Activated T-cell treated with anti-CD3 and anti-CD28 coated beads, Interleukin-2, amount 50 U/mL, for 4 hours (primary cell): Measurements from ENCODE around the gene ZAR1L. TPM values are rescaled to one million over a fixed set of nuclear protein-coding genes. Genes with fewer than 3 reads are reported as not detected.

ENCODE experiments used
- ATAC-seq, 2 donors: fragments of 200-7000 bp; cut with Tn5 transposase; one replicate each; pipeline ENCODE4 v1.10.0; 2021
- DNase-seq: peaks from one replicate; pipeline ENCODE4 v3.0.0-alpha.2; 2020
- H3K27me3 Mint-ChIP-seq: one replicate; pipeline ENCODE4 v1.8.0; 2021; ENCODE audit warnings: low read depth, mixed read lengths
- H3K36me3 Mint-ChIP-seq: one replicate; pipeline ENCODE4 v1.8.0; 2022; ENCODE audit warnings: mixed read lengths; ENCODE audit not compliant: insufficient read depth
- H3K4me1 Mint-ChIP-seq: one replicate; pipeline ENCODE4 v1.8.0; 2021; ENCODE audit warnings: low read depth, mixed read lengths
- H3K4me3 Mint-ChIP-seq: one replicate; pipeline ENCODE4 v1.8.0; 2021; ENCODE audit warnings: mild to moderate bottlenecking, moderate library complexity, mixed read lengths
- H3K9me3 Mint-ChIP-seq: one replicate; pipeline ENCODE4 v1.8.0; 2021; ENCODE audit warnings: mixed read lengths
- total RNA-seq, 3 donors: library from RNA; stranded (reverse); gene quantifications; one replicate each; pipeline ENCODE4 v1.2.1, GENCODE V29; 2021

The ZAR1L gene
- total RNA-seq, 3 donors from 2014 or later: not detected

DNA sequence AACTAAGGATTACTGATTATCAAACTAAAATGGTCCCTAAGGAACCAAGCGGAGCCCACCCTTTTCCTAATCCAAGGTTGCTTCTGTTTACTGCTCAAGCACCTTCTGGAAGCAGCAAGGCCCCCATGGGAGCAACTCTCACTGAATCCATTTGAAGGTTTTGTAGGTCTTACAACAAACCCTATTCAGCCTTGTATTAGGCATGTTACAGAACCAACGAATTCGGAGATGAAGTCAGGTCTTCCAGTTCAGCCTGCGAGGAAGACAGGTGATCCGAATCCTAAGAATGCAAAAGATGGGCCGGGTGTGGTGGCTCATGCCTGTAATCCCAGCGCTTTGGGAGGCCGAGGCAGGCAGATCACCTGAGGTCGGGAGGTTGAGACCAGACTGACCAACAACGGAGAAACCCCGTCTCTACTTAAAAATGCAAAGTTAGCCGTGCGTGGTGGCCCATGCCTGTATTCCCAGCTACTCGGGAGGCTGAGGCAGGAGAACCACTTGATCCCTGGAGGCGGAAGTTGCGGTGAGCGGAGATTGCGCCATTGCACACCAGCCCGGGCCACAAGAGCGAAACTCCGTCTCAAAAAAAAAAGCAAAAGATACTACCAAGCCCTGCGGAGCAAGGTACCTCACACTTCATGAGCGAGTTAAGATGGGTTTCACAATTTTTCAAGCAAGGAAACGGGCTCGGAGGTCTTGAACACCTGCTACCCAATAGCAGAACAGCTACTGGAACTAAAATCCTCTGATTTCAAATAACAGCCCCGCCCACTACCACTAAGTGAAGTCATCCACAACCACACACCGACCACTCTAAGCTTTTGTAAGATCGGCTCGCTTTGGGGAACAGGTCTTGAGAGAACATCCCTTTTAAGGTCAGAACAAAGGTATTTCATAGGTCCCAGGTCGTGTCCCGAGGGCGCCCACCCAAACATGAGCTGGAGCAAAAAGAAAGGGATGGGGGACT lies 609 bp downstream of the ZAR1L start:
- ATAC-seq: peak; percentile 69 to 77
- Mint-ChIP-seq H3K4me1 (peaks cover 21% of the 10 kb centered on the region), H3K36me3 (no peaks in the 10 kb centered on the region), H3K9me3 (no peaks in the 10 kb centered on the region), H3K4me3 (peak overlapping the region; percentile 91), H3K27me3 (no peaks in the 10 kb centered on the region)
- DNase-seq: peak; percentile 48

DNA sequence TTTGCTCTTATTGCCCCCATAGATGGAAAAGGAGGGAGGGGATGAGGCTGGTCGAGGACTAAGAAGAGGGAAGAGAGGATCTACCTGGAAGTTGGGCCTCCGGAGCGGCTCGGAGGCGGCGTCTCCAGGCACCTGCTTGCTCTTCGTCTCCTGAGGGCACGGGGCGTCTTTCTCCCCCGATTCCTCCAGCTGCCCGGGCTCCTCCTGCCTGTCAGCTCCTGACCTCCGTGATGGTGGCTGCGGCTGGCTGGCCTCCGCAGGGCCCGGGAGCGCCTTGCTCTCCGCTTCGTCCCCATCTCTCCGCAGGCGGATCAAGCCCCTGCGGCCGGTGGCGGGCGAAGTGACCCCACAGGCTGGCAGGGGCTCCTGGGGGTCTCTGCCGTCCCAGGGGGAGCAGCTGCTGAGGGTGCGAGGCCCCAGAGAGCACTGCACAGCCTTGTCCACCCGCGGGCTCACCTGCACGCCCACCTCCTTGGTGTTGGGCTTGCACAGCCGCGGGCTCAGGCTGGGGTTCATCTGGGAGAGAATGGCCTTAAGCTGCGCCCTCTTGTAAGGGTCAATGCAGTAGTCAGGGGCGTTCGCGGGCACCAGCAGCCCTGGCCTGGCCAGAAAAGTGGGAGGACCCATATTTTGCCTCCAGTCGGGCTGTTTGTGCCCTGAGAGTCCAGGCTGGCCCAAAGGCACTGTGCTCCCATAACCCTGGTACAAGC lies 3.8 kb downstream of the ZAR1L start:
- Mint-ChIP-seq H3K36me3 (no peaks in the 10 kb centered on the region), H3K4me1 (peaks cover 22% of the 10 kb centered on the region), H3K27me3 (no peaks in the 10 kb centered on the region), H3K4me3 (no peak overlapping the region), H3K9me3 (no peaks in the 10 kb centered on the region)
- DNase-seq: no peak
- no peak for ATAC-seq

DNA sequence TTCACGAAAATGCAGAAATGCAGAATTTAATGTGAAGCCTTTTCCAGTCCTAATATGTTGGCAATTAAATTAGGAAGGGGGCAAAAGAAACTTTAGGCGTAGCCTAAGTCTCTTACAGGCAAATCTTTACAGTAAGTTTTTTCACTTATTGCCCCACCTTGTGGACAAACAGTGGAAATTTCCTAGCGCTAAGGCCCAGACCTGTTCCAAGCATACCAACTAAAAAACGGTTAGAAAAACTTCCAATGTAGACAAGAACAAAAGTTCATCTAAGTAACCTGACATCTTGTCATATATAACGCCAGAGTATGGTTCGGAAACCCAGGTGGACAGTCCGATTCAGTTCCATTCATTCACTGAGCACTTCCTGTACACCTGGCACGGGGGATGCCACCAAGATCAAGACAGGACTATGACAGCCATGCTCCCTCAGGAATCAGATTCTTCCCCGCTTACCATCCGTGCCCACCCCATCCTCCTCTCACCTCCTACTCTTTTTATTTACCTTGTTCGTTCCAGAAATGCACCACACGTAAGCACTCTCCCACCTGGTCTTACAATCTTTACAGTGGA lies 4.9 kb downstream of the ZAR1L start:
- Mint-ChIP-seq H3K4me1 (peaks cover 17% of the 10 kb centered on the region), H3K27me3 (no peaks in the 10 kb centered on the region), H3K36me3 (no peaks in the 10 kb centered on the region), H3K9me3 (no peaks in the 10 kb centered on the region), H3K4me3 (no peak overlapping the region)
- DNase-seq (no peak), ATAC-seq (peak; percentile 59 to 71)

DNA sequence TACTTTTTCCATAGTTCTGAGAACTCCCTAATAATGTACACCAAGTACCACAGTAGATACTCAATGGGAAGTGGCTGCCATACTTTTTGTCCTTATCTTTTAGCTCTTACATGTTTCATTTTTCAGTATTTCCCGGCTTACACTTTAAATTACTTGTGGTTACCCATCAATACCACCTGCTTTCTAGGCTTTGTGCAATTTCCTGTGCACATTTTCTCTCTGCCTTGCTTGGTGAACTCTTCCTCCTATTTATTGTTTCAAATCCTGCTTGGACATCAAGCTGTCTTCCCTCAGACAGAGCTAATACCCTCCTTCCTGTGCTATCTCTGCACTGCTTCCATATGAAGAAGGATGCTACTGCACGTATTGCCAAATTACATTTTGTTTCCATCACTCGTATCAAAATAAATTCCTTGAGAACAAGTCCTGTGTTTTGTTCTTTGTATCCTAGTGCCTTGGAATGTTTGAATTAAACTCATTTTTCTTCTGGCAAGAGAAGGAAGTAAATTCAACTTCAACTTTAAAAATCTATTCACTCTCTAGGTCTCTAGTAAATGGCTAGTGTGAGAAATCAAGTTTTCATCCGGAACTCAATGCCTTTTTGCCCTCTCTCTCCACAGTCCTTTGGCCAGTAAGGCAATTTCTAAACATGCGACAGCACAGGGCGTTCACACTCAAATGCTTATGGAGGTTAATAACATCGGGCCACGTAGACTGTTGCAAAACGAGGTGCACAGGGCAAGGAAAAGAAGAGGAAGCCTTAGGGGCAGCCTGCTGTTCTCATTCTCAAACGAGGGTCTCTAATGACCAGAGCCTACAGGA lies 5.6 kb downstream of the ZAR1L start:
- Mint-ChIP-seq H3K4me3 (no peak overlapping the region), H3K36me3 (no peaks in the 10 kb centered on the region), H3K9me3 (no peaks in the 10 kb centered on the region), H3K4me1 (peaks cover 12% of the 10 kb centered on the region), H3K27me3 (no peaks in the 10 kb centered on the region)
- DNase-seq (no peak), ATAC-seq (peak; percentile 8 to 24)

DNA sequence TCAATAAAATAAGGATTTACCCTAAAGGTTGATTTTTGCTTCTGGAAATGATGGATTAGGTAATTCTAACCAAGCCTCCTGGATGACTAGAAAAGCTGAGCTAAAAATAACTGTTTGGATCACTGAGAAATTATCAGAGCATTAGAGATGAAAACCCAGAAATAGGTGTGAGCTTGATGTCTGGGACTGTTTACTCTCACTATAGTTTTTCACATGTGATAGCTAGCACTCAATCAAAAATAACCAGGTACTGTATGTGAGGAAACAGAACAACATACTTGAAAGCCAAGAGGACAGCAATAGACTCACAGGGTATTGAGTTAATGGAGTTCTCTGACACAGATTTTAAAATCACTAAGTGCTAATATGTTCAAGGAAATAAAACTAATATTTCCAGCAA lies 9.5 kb downstream of the ZAR1L start:
- DNase-seq (no peak), ATAC-seq (no peak)
- H3K4me3 Mint-ChIP-seq: no peak overlapping the region
- no peaks in the 10 kb centered on the region for H3K27me3 Mint-ChIP-seq
- H3K4me1 Mint-ChIP-seq: peaks cover 11% of the 10 kb centered on the region
- H3K36me3 Mint-ChIP-seq: no peaks in the 10 kb centered on the region
- no peaks in the 10 kb centered on the region for H3K9me3 Mint-ChIP-seq

DNA sequence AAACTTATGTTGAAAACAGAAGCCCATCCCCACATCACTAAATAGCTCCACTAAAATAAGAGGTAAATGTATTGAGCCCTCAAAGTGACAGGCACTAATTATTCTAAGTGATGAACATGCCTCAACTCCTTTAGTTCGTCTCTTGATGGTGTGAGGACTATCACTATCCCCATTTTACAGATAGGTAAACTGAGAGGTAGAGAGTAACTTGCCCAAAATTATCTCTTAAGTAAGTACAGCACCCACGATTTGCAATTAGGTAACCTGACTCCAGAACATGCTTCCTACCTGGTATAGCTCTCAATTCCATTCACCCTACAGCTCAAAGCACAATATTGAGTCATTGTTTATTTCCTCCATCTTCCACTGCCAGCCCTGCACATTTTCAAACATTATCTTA lies 12.7 kb downstream of the ZAR1L start:
- Mint-ChIP-seq H3K4me3 (no peak overlapping the region), H3K27me3 (peaks cover 9% of the 10 kb centered on the region), H3K36me3 (no peaks in the 10 kb centered on the region), H3K9me3 (no peaks in the 10 kb centered on the region), H3K4me1 (peaks cover 3% of the 10 kb centered on the region)
- ATAC-seq (no peak), DNase-seq (no peak)

DNA sequence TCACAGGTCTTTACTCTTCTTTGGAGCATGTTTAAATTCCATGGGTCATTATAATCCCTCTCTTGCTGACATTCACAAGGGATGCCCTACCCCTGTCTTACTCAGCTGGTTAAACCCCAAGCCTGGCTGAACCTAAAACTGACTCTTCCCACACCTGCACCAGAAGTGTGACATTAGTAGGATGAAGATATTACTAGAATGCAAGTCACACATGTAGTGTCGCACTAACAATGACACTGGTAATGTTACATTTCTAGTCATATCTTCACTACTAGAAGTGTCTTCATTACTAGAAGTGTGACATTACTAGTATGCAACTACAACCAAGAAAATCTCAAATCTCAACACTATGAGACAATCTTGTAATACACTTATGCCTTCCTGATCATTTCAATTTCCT lies 14.2 kb downstream of the ZAR1L start:
- no peak overlapping the region for H3K4me3 Mint-ChIP-seq
- peaks cover 9% of the 10 kb centered on the region for H3K27me3 Mint-ChIP-seq
- DNase-seq (no peak), ATAC-seq (peak; percentile 47 to 81)
- peaks cover 3% of the 10 kb centered on the region for H3K4me1 Mint-ChIP-seq
- H3K9me3 Mint-ChIP-seq: no peaks in the 10 kb centered on the region
- no peaks in the 10 kb centered on the region for H3K36me3 Mint-ChIP-seq

DNA sequence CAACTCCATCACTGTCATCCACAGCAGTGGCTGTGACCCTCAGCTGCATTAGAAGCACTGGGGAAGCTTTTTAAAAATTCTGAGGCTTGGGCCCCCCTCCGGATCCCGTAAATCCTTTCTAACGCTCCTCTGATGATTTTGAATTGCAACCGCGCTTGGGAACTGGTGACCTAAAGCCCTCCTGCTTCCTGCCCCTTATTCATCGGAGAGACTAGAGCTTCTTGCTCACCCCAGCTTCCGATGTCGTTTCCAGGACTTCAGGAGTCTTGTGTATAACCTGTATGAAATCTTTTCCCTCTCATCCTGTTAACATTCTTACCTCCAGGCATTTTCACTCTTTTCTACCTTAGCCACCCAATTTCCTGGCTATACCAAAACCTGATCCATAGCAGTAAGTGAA lies 14.8 kb downstream of the ZAR1L start:
- ATAC-seq (no peak), DNase-seq (no peak)
- peaks cover 3% of the 10 kb centered on the region for H3K4me1 Mint-ChIP-seq
- no peak overlapping the region for H3K4me3 Mint-ChIP-seq
- H3K27me3 Mint-ChIP-seq: peaks cover 9% of the 10 kb centered on the region
- no peaks in the 10 kb centered on the region for H3K9me3 Mint-ChIP-seq
- no peaks in the 10 kb centered on the region for H3K36me3 Mint-ChIP-seq

DNA sequence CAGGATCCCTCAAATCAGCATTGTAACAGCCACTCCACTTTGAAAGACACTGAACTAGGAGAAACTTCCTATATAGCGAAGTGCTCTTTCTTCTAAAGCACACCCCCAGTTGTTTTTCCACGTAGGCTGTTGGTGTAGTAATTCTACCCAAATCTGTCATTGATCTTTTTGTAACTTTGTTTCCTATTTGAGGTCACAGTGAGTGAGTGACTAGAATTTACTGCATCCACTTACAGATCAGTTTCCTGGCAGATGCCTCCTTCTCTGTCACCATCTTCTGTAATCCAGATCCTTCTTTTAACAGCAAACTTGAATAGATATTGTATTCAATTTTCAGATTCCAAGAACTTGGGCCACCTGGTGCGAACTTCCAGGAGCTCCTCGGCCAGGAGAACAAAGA lies 15.3 kb downstream of the ZAR1L start:
- H3K4me1 Mint-ChIP-seq: peaks cover 3% of the 10 kb centered on the region
- H3K27me3 Mint-ChIP-seq: peaks cover 9% of the 10 kb centered on the region
- DNase-seq: no peak
- ATAC-seq: peak in 1 of 2 donors; percentile 36
- no peaks in the 10 kb centered on the region for H3K9me3 Mint-ChIP-seq
- no peaks in the 10 kb centered on the region for H3K36me3 Mint-ChIP-seq
- H3K4me3 Mint-ChIP-seq: no peak overlapping the region

DNA sequence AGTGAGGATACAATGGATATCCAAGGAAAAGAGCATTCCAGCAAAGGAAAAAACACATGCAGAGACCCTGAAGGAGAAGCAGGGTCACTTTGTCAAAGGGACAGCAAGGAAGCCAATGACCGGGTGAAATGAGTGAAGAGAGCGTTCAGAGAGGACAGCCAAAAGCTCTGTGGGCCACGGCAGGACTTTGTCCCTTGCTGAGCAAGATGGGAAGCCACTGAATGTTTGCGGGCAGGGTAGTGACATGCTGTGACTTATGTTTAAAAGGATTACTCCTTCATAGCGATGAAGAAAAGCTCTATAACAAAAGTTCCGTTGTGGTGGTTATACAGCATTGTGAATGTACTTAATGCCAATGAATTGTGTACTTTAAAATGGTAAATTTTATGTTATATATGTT lies 16.5 kb downstream of the ZAR1L start:
- Mint-ChIP-seq H3K27me3 (peaks cover 11% of the 10 kb centered on the region), H3K36me3 (no peaks in the 10 kb centered on the region), H3K9me3 (no peaks in the 10 kb centered on the region), H3K4me1 (peaks cover 3% of the 10 kb centered on the region), H3K4me3 (no peak overlapping the region)
- DNase-seq (no peak), ATAC-seq (no peak)

DNA sequence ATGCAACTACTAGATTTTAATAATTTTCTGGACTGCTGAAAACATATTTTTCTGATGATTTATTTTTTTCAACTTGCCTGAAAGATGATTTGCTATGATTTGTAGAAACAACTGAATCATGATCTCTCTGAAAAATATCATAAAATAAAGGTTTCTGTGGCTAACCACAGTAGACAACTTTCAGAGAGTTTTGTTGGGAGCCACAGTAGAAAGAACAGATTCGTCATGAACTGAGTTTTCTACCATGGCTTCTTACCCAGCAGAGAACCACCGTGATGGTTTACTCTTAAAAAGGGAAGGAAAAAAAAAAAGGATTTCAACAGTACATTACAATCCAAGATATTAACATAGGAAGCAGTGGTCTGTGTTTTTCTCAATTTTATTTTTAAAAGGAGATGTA lies 18.0 kb downstream of the ZAR1L start:
- Mint-ChIP-seq H3K36me3 (no peaks in the 10 kb centered on the region), H3K4me1 (peaks cover 3% of the 10 kb centered on the region), H3K27me3 (peaks cover 11% of the 10 kb centered on the region), H3K9me3 (no peaks in the 10 kb centered on the region), H3K4me3 (no peak overlapping the region)
- ATAC-seq (peak; percentile 66 to 71), DNase-seq (no peak)

DNA sequence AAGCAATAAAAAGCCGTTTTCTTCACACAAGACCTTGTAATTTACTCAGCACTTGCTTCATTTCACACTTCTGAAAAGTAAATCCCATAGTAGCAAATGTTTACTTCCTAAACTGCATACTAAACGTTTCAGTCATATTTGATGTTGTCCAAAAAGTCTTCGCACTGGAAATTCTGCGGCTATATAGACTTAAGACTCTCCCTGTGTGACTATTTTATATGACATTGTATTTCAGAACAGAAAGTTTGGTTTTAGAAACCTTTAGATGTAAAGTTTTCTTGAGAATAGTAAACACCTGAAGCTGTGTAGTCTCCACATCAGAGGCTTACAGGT lies 29.6 kb downstream of the ZAR1L start:
- Mint-ChIP-seq H3K36me3 (peaks cover 2% of the 10 kb centered on the region), H3K27me3 (peaks cover 1% of the 10 kb centered on the region), H3K4me1 (no peaks in the 10 kb centered on the region), H3K4me3 (no peak overlapping the region), H3K9me3 (no peaks in the 10 kb centered on the region)
- DNase-seq (no peak), ATAC-seq (no peak)

DNA sequence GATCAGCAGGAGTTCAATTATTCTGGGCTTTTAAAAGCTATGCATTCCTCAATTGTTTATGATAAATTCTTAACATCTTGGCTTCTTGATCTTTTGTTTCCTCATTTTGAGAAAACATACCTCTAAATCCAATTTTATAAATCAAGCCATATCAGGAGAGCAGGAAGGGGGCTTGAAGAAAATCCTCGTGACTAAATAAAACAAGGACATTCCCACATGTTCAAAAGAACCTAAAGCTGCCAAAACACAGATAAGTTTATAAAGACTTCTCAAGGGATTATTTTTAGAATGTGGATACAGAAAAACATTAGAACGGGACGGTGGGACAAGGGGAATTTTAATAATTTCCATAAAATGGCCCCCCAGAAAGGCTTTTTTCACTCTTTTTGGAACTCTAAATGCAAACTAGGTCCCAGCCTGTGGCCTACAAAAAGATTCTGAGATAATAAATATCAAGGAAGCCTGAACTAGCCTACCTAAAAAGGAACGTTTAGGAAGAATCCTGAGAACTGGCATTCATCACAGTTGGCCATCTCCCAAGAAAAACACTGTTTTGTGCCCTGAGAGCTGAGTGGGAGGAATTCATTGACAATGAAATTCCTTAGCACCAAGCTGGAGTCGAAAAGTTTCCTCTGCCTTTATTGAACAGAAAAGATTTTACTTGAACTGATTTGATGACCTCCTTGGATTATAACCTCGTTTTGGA lies 30.1 kb downstream of the ZAR1L start:
- no peak for DNase-seq
- peaks cover 1% of the 10 kb centered on the region for H3K27me3 Mint-ChIP-seq
- no peaks in the 10 kb centered on the region for H3K9me3 Mint-ChIP-seq
- no peaks in the 10 kb centered on the region for H3K36me3 Mint-ChIP-seq
- ATAC-seq: no peak
- H3K4me1 Mint-ChIP-seq: no peaks in the 10 kb centered on the region
- no peak overlapping the region for H3K4me3 Mint-ChIP-seq
